SK-N-SH (cell line): ENCODE results near the gene EXOC4. TPM values are rescaled to one million over a fixed set of nuclear protein-coding genes. Genes with fewer than 3 reads are reported as not detected.

Source experiments
- CTCF ChIA-PET: fragments of 300-600, 350-600 bp; formaldehyde crosslinking; extraction: SDS; loops from one replicate; lab custom pipeline; 2021; lab: Yijun Ruan, JAX
- POLR2A ChIA-PET: fragments of 350-600 bp; sonication (Branson Sonifier 250); formaldehyde crosslinking; extraction: SDS; loops from one replicate; lab custom pipeline; 2020; ENCODE audit warnings: antibody characterized with exemption, inconsistent platforms; lab: Yijun Ruan, JAX
- DNase-seq: peaks from one replicate; pipeline ENCODE4 v3.0.0; 2012
- H2AFZ ChIP-seq: fragments of 200-600 bp; sonication (generic); 2 replicates; pipeline ENCODE4 v1.8.1; 2016; ENCODE audit warnings: antibody characterized with exemption, mild to moderate bottlenecking, low read depth
- H3F3A ChIP-seq: fragments of 200-600 bp; sonication (generic); replicated peaks from 2 replicates; pipeline ENCODE3; 2016; ENCODE audit warnings: antibody characterized with exemption, mild to moderate bottlenecking; ENCODE audit not compliant: insufficient read depth
- H3K27ac ChIP-seq, 2 experiments: fragments of 200-500 bp in 1 of 2; fragments of 200-600 bp in 1 of 2; sonication (Bioruptor generic) in 1 of 2; sonication (generic), shearing (Covaris generic) in 1 of 2; 2 replicates each; pipeline versions ENCODE4 v1.5.1 to v1.6.1; 2014 to 2016; ENCODE audit warnings: low read depth in 2 of 2, inconsistent platforms in 1 of 2, low read length in 1 of 2, mild to moderate bottlenecking in 1 of 2, mixed read lengths in 1 of 2
- H3K27me3 ChIP-seq: fragments of 200-600 bp; sonication (generic), shearing (Covaris generic); 2 replicates; pipeline ENCODE4 v1.6.1; 2016; ENCODE audit warnings: mixed run types; ENCODE audit not compliant: insufficient read depth
- H3K36me3 ChIP-seq, 2 experiments: fragments of 200-500 bp in 1 of 2; fragments of 200-600 bp in 1 of 2; sonication (Bioruptor generic) in 1 of 2; sonication (generic) in 1 of 2; replicated peaks in 1 of 2; 2 replicates each; pipeline versions ENCODE3 to v1.5.1; 2014 to 2016; ENCODE audit warnings: low read length in 1 of 2, mild to moderate bottlenecking in 1 of 2; ENCODE audit not compliant: insufficient read depth in 2 of 2, control insufficient read depth in 1 of 2
- H3K4me1 ChIP-seq, 2 experiments: fragments of 200-500 bp in 1 of 2; fragments of 200-600 bp in 1 of 2; sonication (Bioruptor generic) in 1 of 2; sonication (generic), shearing (Covaris generic) in 1 of 2; 2 replicates each; pipeline versions ENCODE4 v1.5.1 to v1.6.1; 2014 to 2016; ENCODE audit warnings: low read depth in 1 of 2, low read length in 1 of 2, mixed run types in 1 of 2; ENCODE audit not compliant: insufficient read depth in 2 of 2, control insufficient read depth in 1 of 2
- H3K4me2 ChIP-seq: fragments of 200-600 bp; sonication (generic), shearing (Covaris generic); 2 replicates; pipeline ENCODE4 v1.6.1; 2017; ENCODE audit warnings: mixed run types
- H3K4me3 ChIP-seq, 2 experiments: fragments of 200-500 bp in 1 of 2; fragments of 200-600 bp in 1 of 2; sonication (Bioruptor generic) in 1 of 2; sonication (generic), shearing (Covaris generic) in 1 of 2; 2 replicates each; pipeline versions ENCODE4 v1.5.1 to v1.8.1; 2014 to 2016; ENCODE audit warnings: low read depth in 2 of 2, inconsistent platforms in 1 of 2, low read length in 1 of 2, mild to moderate bottlenecking in 1 of 2, mixed read lengths in 1 of 2, moderate library complexity in 1 of 2
- H3K79me2 ChIP-seq: fragments of 200-600 bp; sonication (generic); 2 replicates; pipeline ENCODE4 v1.8.1; 2017; ENCODE audit warnings: mild to moderate bottlenecking; ENCODE audit not compliant: insufficient read depth
- H3K9ac ChIP-seq: fragments of 200-600 bp; sonication (generic); 2 replicates; pipeline ENCODE4 v1.6.1; 2017; ENCODE audit warnings: mixed run types
- H3K9me2 ChIP-seq: fragments of 200-600 bp; sonication (generic); 2 replicates; pipeline ENCODE4 v1.6.1; 2017; ENCODE audit warnings: mixed run types
- H3K9me3 ChIP-seq: fragments of 200-600 bp; sonication (generic); 2 replicates; pipeline ENCODE4 v1.6.1; 2017; ENCODE audit warnings: mixed run types, mild to moderate bottlenecking, moderate library complexity
- H4K20me1 ChIP-seq: fragments of 200-600 bp; sonication (generic); 2 replicates; pipeline ENCODE4 v1.6.1; 2017; ENCODE audit warnings: mild to moderate bottlenecking, mixed run types; ENCODE audit not compliant: insufficient read depth
- CHD2 ChIP-seq: fragments of 150-350 bp; IDR thresholded peaks from 2 replicates; pipeline ENCODE4 v1.6.1; 2018; ENCODE audit warnings: low read length; ENCODE audit not compliant: partially characterized antibody
- ELF1 ChIP-seq: IDR thresholded peaks from 2 replicates; pipeline ENCODE4 v1.4.0; 2012
- EP300 ChIP-seq, 2 experiments: IDR thresholded peaks; 2 replicates each; pipeline versions ENCODE4 v1.4.0 to v1.6.1; 2012; ENCODE audit warnings: borderline replicate concordance in 1 of 2, low read depth in 1 of 2, low read length in 1 of 2
- FOSL2 ChIP-seq: IDR thresholded peaks from 2 replicates; pipeline ENCODE4 v1.4.0; 2012; ENCODE audit warnings: low read depth, mild to moderate bottlenecking, moderate library complexity, borderline replicate concordance
- FOXM1 ChIP-seq: IDR thresholded peaks from 2 replicates; pipeline ENCODE4 v1.4.0; 2012; ENCODE audit warnings: low read depth, mild to moderate bottlenecking
- MEF2A ChIP-seq: IDR thresholded peaks from 2 replicates; pipeline ENCODE4 v1.4.0; 2012; ENCODE audit warnings: low read depth, borderline replicate concordance
- RAD21 ChIP-seq: IDR thresholded peaks from 2 replicates; pipeline ENCODE4 v1.6.1; 2012; ENCODE audit warnings: mild to moderate bottlenecking, low read length
- RCOR1 ChIP-seq: fragments of 150-350 bp; IDR thresholded peaks from 2 replicates; pipeline ENCODE4 v1.6.1; 2017; ENCODE audit warnings: antibody characterized with exemption, low read length
- SMC3 ChIP-seq: IDR thresholded peaks from 2 replicates; pipeline ENCODE4 v1.6.1; 2012; ENCODE audit warnings: low read depth, low read length, improper control_type of control experiment
- TAF1 ChIP-seq: IDR thresholded peaks from 2 replicates; pipeline ENCODE4 v1.6.1; 2012; ENCODE audit warnings: low read depth, mild to moderate bottlenecking, low read length, moderate library complexity, borderline replicate concordance
- TCF12 ChIP-seq: IDR thresholded peaks from 2 replicates; pipeline ENCODE4 v1.4.0; 2012
- WGBS: methylation state at CpG from one replicate; pipeline ENCODE4 v1.1.6; 2017; ENCODE audit warnings: low lambda C conversion rate; 5-methylcytosine and 5-hydroxymethylcytosine counted together
- polyA plus RNA-seq, 3 experiments: library from polyadenylated mRNA; depleted of rRNA; stranded (reverse); fragments of >200 nt; gene quantifications; 2 replicates each; pipeline ENCODE4 v1.2.3, GENCODE V29; 2012
- TF ChIP-seq, protein P1 (sequence below): IDR thresholded peaks from 2 replicates; pipeline ENCODE4 v1.6.1; 2012; ENCODE audit warnings: mild to moderate bottlenecking, low read depth, low read length, moderate library complexity
- TF ChIP-seq, protein P2 (sequence below): fragments of 200-600 bp; sonication (generic); IDR thresholded peaks from 2 replicates; pipeline ENCODE4 v1.6.1; 2017; ENCODE audit warnings: antibody characterized with exemption, mild to moderate bottlenecking, moderate library complexity

The EXOC4 gene
- polyA plus RNA-seq, 1 of the 3 experiments (the other 2 are of a cell fraction), result 37.3 TPM

DNA sequence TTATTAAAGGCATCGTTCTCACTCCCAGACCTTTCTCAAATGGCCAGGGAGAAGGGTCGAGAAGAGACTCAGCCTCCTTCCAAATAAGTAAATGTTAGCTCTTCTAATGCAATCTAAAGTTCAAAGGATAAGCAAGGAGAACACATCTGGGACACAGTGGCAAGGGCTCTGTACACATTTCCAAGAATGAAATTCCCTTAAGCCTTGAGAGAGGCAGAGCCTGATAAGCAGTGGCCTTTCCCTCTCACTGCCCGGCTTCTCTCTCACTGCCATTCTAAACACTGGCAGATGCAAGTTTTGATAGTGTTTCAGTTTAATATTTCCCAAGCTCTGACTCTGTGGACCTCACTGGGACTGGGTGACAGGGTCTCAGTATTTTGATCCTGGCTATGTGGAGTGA lies 35.1 kb upstream of the EXOC4 start (continued):
- TF ChIP-seq, protein P1, sequence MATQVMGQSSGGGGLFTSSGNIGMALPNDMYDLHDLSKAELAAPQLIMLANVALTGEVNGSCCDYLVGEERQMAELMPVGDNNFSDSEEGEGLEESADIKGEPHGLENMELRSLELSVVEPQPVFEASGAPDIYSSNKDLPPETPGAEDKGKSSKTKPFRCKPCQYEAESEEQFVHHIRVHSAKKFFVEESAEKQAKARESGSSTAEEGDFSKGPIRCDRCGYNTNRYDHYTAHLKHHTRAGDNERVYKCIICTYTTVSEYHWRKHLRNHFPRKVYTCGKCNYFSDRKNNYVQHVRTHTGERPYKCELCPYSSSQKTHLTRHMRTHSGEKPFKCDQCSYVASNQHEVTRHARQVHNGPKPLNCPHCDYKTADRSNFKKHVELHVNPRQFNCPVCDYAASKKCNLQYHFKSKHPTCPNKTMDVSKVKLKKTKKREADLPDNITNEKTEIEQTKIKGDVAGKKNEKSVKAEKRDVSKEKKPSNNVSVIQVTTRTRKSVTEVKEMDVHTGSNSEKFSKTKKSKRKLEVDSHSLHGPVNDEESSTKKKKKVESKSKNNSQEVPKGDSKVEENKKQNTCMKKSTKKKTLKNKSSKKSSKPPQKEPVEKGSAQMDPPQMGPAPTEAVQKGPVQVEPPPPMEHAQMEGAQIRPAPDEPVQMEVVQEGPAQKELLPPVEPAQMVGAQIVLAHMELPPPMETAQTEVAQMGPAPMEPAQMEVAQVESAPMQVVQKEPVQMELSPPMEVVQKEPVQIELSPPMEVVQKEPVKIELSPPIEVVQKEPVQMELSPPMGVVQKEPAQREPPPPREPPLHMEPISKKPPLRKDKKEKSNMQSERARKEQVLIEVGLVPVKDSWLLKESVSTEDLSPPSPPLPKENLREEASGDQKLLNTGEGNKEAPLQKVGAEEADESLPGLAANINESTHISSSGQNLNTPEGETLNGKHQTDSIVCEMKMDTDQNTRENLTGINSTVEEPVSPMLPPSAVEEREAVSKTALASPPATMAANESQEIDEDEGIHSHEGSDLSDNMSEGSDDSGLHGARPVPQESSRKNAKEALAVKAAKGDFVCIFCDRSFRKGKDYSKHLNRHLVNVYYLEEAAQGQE, result no peak
- TF ChIP-seq RCOR1 (no peak), TAF1 (no peak), FOSL2 (no peak), CHD2 (no peak), FOXM1 (no peak)

DNA sequence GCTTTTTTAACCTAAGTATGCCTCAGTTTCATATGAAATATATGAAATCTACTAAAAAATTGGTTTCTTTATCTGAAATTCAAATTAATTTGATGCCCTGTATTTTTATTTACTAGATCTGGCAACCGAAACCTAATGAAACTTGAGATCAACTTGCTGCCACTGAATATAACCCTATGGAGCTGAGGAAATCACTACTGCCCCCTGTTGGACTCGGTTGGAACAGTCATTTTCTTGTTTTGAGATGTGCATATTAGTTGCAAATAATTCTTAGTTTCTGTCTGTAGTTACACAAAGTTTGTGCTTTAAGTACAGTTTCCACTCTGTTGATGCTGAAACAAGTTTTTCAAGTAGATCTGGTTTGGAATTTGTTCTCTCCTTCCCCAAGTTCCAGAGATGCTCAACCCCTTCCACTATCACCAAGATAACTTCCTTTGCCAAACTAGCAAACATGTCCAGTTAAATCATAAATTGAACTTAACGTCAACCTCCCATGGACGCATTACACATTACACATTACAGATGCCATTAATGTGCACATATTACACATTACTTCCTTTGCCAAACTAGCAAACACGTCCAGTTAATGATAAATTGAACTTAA lies 22.2 kb upstream of the EXOC4 start:
- Histone ChIP-seq H3K4me3 (no peak overlapping the region; a peak in 1 of 4 replicates), H3K9me2 (no peaks in the 10 kb centered on the region), H3K79me2 (no peaks in the 10 kb centered on the region), H3F3A (no peaks in the 10 kb centered on the region), H3K27ac (no peak overlapping the region), H4K20me1 (no peaks in the 10 kb centered on the region), H3K36me3 (no peaks in the 10 kb centered on the region), H3K4me1 (no peaks in the 10 kb centered on the region), H3K27me3 (no peaks in the 10 kb centered on the region), H2AFZ (no peak overlapping the region), H3K9me3 (no peaks in the 10 kb centered on the region), H3K9ac (no peak overlapping the region), H3K4me2 (no peak overlapping the region)
- TF ChIP-seq MEF2A, result no peak
- TF ChIP-seq EP300 (IDR thresholded peaks at IDR 0.05; ENCODE audit: borderline replicate concordance in 1 of 2, low read depth in 1 of 2, low read length in 1 of 2), result no peak
- TF ChIP-seq, protein P2, sequence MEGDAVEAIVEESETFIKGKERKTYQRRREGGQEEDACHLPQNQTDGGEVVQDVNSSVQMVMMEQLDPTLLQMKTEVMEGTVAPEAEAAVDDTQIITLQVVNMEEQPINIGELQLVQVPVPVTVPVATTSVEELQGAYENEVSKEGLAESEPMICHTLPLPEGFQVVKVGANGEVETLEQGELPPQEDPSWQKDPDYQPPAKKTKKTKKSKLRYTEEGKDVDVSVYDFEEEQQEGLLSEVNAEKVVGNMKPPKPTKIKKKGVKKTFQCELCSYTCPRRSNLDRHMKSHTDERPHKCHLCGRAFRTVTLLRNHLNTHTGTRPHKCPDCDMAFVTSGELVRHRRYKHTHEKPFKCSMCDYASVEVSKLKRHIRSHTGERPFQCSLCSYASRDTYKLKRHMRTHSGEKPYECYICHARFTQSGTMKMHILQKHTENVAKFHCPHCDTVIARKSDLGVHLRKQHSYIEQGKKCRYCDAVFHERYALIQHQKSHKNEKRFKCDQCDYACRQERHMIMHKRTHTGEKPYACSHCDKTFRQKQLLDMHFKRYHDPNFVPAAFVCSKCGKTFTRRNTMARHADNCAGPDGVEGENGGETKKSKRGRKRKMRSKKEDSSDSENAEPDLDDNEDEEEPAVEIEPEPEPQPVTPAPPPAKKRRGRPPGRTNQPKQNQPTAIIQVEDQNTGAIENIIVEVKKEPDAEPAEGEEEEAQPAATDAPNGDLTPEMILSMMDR, result peak; percentile 90
- TF ChIP-seq CHD2, result no peak
- TF ChIP-seq SMC3, result peak; percentile 76
- no peak for TF ChIP-seq TCF12
- no peak for TF ChIP-seq ELF1
- TF ChIP-seq RCOR1, result no peak
- TF ChIP-seq TAF1, result no peak
- TF ChIP-seq RAD21, result peak; percentile 84
- 58% methylated on average over 5 of the region's 5 CpGs for WGBS
- ChIA-PET CTCF (interaction anchor here (0.7 to 1.5 kb wide), 7 partner anchors 9 to 1602 kb away, joined by 3 to 4 read pairs (median 3); no protein-coding TSS in a partner anchor), POLR2A (no interaction called here)
- peak; percentile 52 for DNase-seq
